HL-60/S4 treated with retinoic acid at 250 ng/mL for 4 days and 3 days (cell line): ENCODE measurements around the gene ANKRD11.

ENCODE experiments used
- in situ Hi-C: fragments of 300-500 bp; cut with MboI; formaldehyde crosslinking; loops from 2 replicates; pipeline ENCODE4 v1.7.0; 2022; ENCODE audit warnings: low sequenced_read_pairs

The ANKRD11 gene

DNA sequence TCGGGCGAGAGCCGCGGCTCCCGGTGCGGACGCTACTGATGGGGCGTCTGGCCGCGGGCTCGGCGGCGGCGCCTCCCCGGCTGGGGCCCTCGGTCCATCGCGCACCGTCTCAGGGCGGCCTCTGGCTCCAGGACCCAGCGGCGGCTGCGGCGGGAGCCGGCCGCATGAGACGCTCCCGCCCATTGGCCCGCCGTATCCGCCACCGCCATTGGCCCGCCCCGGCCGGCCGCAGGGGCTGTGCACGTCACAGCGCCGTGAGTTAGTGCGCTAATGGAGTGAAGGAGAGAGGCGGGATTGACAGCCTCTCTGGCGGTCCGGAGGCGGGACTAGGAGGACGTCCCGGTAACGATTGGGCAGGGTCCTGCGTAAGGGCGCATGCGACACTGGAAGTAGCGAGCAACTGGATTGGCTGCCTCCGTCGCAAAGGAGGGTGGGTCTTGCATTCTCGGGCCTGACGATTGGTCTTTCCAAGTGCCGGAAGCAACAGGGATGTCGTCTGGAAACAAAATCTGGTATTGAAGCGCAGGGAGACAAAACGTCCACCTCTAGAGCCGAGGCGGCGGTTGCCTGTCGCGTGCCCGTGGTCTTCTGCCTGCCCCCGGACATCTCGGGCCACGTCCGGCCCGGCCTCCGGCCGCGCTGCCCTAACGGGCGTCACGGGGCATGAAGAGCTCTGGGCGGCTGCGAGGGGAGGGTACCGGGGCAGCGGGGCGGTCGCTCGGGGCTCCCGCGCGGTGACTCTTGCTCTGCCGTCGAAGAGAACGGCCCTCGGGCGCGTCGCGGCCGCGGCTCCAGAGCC, at the start of gene ANKRD11:
ANKRD11 (minus strand) TSS at position 123 of the 799 bp plus-strand sequence. CDS start 173,542 bp downstream, outside the sequence.
- in situ Hi-C loops, result no loop called here

- in situ Hi-C loops, result no loop called here
These were observed 47.9 kb upstream of the ANKRD11 start for GRCh38 chr16:89538286-89538685.

- in situ Hi-C loops, result no loop called here
These were observed 47.2 kb upstream of the ANKRD11 start for GRCh38 chr16:89537549-89537925.

DNA sequence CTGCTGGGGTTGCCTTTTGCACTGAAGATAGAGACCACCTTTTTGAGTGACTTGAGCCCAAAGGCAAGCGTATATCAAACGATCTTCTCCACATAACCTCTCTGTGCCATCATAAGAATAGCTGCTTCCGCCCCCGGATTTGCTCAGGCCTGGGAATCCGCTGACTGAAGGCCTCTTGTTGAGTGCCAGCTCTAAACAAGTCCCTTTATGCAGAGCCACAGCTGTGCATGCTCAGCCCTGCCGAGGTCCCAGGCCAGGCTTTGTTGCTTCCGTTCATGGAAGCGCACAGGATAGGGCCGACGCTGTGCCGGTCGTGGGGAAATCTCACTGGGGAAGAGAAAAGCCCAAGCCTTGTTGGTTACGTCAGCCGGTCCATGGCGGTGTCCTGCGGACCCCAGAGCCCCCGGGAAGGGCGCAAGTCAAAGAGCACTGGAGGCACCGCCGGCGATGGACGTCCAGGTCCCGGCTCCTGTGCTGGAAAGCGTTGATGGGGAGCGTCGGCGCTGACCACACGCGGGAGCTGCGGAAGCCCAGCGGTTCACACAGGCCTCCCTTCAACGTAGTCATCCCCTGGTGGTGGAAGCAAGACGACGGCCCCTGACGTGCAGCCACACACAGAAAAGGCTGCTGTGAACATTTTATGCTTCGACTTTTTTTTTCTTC, 46.7 kb upstream of the ANKRD11 start:
- in situ Hi-C loops, result no loop called here

DNA sequence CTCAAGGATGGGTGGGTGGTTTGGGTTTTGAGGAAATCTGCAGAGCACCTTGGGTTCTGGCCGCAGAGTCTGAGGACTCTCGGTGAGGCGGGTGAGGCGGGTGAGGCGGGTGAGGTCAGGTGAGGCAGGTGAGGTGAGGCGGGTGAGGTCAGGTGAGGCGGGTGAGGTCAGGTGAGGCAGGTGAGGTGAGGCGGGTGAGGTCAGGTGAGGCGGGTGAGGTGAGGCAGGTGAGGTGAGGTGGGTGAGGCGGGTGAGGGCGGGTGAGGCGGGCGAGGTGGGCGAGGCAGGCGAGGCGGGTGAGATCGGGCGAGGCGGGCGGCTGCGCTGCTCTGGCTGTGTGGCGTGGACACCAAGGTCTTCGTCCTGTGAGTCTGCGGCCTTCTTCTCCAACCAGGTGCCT, 46.0 kb upstream of the ANKRD11 start:
- in situ Hi-C loops, result no loop called here

DNA sequence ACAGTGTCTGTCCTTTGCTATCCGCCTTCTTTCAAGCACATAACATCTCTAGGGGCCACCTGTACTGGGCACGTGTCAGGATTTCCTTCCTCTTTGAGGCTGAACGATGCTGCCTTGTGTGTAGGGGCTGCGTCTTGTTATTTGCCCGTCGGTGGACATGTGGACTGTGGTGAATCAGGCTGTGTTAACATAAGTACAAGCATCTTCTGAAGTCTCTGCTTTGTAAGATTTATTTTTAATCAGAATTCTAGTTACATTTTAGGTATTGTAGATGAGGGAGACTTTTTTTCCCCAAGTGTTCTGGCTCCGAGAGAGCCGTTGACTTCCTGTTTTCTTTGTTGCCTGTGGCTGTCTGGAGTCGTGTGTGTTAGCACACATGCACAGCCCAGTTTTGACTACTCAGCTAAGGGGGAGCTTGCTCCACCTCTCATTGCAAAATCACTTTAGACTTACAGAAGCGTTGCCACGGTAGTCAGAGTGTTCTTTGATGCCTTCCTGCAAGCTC, 43.9 kb upstream of the ANKRD11 start:
- in situ Hi-C loops, result no loop called here

DNA sequence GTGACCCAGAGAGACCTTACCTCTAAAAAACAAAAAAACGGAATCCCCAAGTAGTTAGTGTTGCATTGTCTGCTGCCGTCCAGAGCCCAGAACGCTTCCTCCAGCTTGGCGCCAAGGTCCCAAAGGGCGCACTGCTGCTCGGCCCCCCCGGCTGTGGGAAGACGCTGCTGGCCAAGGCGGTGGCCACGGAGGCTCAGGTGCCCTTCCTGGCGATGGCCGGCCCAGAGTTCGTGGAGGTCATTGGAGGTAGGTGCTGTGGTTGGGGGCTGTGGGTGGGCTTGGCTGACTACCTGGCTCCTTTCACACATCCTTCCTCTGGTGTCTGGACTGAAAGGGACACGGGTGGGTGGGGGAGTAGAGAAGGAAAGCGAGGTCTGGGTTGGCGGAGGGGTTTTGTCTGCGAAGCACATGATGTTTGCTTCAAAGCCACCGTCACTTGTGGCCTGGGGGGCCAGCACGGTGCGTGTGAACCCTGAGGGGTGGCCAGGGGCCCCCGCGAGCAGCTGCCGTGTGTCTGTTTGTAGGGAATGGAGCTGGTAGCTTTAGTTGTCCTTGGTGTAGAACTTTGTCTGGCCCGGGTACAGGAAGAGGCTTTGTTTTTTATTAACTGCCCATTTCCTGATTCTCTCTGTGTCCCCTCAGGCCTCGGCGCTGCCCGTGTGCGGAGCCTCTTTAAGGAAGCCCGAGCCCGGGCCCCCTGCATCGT, 41.6 kb upstream of the ANKRD11 start:
- in situ Hi-C loops, result no loop called here

- in situ Hi-C loops, result no loop called here
These were observed 40.3 kb upstream of the ANKRD11 start for GRCh38 chr16:89530401-89531381.

- in situ Hi-C loops, result no loop called here
These were observed 38.7 kb upstream of the ANKRD11 start for GRCh38 chr16:89529097-89529496.

GRCh38 chr16:89525146-89525913, 35.0 kb upstream of the ANKRD11 start:
- in situ Hi-C loops, result no loop called here

- in situ Hi-C loops, result no loop called here
These were observed 33.5 kb upstream of the ANKRD11 start for GRCh38 chr16:89523680-89524344.

DNA sequence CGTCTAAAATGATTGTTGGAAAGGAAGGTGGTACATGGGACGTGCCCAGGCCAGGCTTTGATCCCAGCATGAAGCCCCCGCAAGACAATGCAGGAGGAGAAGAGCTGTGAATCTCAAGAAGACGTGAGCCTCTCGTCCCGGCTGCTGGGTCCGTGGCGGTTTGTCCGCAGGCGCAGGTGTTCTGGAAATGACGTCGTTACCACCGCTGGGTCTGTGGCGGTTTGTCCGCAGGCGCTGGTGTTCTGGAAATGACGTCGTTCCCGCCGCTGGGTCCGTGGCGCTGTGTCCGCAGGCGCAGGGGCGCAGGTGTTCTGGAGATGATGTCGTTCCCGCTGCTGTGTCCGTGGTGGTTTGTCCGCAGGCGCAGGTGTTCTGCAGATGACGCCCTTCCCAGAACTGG, 31.9 kb upstream of the ANKRD11 start:
- in situ Hi-C loops, result no loop called here

GRCh38 chr16:89519881-89520280, 29.5 kb upstream of the ANKRD11 start:
- in situ Hi-C loops, result no loop called here

GRCh38 chr16:89517128-89517527, 26.8 kb upstream of the ANKRD11 start:
- in situ Hi-C loops, result no loop called here

- in situ Hi-C loops, result no loop called here
These were observed 22.1 kb upstream of the ANKRD11 start for GRCh38 chr16:89512453-89512852.

DNA sequence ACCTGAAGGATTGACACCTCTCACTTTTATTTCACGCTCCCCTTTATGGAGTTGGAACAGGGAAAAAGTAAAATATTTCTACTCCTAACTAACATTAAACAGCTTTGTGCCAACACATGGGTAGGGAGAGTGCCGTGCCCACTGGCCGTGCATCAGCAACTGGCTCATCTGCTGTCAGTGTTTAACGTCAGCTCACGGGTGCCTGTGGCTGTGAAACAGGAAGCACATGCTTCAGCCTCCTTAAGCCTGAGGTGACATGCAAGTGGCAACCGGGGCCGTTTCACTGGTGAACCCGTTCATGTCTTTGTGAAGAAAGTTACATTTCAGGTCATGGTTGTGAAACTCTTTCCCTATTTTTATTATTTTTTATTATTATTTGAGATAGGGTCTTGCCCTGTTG, 21.0 kb upstream of the ANKRD11 start:
- in situ Hi-C loops, result no loop called here

GRCh38 chr16:89510526-89510925, 20.2 kb upstream of the ANKRD11 start:
- in situ Hi-C loops, result no loop called here

GRCh38 chr16:89507834-89508590, 17.7 kb upstream of the ANKRD11 start, which contains the start of gene SPG7:
TSS of gene SPG7 (plus strand) at chr16:89508403. CDS start at chr16:89508418, 15 bp downstream.
- in situ Hi-C loops, result no loop called here
